HG03354 (cell line): ENCODE results near the gene MGAT4C.

ENCODE experiments used
- ATAC-seq: cut with Tn5 transposase; IDR thresholded peaks from one replicate; pipeline ENCODE4 v1.9.1; 2021; ENCODE audit warnings: mild to moderate bottlenecking; ENCODE audit not compliant: unreplicated experiment, poor library complexity, severe bottlenecking

Gene MGAT4C

DNA sequence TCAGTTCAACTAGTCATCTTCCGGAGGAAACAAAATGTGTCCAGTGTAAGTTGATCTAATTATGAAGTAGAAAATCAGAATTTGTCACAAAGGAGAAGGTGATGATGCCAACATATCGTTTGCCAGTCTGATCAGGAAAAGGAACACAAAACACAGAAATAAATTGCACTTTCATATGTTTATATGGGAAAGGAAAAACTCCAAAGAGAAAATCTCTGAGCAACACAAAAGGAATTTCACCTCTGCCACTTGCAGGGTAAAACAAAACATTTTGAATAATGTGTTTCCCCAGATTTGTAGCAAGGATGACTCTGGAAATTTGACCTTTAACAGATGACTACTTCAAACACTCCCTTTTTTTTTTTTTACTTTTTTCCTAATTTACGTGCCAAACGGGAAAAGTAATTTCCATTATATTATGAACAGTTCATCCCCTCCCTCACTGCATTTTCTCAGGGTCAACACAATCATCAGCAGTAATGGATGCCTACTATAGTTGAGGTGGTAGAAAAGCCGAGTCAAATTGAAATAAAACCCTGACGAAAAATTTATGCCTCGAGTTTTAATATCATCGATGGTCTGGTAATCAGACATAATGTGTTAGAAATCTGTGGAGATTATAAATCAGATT is 25.6 kb downstream of the MGAT4C start:
- ATAC-seq, result no peak

DNA sequence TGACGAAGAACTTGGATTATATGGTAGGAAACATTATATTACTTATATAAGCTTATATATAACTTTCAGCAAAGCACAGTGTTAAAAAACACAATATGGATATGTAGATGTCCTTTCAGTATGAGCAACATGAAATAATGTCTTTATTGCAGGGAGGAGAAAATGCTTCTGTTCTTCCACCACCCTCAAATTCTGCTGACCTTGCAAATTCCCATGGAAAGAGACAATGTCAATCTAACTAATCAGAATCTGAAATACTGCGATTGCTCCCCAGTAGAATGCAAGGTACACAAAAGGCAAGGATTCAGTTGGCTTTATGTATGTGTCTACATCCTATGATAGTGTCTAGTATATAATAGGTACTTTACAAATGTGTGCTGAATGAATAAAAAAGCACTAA is 26.4 kb downstream of the MGAT4C start:
- no peak for ATAC-seq

DNA sequence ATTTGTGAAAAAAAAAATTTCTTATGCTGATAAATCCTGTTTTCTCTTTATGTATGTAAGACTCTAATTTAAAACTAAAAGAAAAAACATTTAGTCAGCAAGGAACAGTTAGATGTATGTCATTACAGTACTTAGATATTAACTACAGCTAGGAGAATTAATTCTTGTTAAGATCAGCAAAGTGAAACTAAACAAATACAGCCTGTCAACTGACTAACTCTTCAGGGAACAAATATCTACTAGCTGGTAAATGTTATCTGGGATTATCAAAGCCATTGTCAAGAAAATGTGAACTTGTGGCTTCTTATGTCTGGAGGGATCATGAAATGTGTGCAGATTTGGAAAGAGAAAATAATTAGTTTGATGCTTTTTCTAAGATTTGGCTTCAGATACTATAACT is 27.5 kb downstream of the MGAT4C start:
- no peak for ATAC-seq

DNA sequence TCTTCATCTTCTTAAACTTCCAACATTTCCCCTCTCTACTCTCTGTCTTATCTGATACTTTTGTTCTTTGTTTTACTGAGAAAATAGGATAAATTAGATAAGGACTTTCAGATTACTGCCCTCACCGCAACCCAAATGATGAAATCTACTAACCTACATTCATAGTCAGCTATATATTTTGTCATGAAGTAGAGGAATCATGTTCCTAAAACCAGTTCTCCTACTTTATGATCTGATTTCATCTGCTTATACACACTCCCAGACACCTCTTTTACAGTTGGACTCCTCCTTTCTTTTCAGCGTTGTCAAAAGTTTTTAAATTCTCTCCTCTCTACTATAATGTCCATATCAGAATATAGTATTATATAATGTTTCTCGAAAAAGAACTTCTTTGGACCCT is 29.7 kb downstream of the MGAT4C start:
- ATAC-seq, result no peak

DNA sequence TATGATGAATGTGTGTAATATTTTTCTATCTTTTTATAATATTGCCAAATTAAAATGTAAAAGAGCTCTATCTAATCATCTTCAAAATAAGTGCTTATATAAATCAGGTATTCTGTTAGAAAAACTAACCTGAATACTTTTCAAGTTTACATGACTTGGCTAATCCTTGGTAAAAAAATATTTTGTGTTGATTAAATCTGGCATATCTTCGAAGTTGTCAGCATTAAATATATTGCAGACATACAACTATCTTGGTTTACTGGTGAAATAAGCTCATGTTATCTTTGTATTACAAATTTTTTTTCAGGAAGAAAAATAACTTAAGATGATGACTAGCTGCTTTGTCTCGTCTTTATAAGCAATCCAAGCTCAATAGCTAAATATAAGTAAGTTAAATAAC is 39.6 kb downstream of the MGAT4C start:
- ATAC-seq, result no peak

DNA sequence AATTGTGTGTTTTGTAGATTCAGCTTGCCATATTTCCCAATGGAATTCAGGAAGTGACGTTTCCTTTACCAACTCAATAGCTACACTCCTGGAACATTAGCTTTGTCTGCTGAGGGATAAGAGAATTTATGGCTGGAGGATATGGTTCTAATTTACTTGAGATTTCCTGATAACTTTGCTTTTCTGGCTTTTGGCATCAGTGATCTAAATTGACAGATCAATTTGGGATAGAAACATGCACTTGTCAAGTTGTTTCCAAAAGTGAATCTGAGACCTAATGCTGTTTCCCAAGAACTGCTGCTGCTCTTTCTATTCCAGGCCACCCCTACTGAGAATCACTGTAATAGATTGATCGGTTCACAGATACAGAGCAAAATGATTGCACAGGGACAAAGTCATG is 43.2 kb downstream of the MGAT4C start:
- ATAC-seq, result no peak

DNA sequence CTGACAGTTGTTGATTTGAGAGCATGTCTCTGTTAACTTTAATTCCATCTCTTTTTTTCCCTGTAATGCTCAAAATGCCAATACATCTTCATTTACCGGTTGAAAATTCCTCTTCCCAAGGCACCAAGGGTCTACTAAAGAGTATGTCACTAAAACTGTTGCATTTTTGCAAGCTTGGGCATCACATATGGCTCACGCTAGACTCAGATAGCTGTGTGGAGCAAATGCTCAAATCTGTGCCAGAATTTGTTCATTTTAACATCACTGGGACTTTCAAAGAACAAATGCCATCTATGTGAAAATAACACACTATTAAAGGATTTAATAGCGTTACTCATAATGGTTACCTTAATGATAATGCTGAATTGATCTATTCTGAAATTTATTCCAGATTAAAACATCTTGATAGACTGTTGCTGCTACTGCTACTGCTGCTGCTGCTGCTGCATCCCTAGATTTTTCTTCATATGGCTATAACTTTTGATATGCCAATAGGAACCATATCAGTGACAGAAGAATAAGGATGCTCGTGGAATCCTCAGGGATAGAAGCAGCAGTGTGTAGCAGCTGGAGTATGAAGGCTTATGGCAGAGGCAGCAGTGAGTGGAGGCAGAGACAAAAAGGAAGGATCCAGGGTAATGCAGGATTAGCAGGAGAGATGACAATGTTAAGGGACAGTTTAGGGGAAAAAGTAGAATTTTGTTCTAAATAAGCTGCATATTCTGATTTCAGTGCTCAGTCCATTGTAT is 57.3 kb downstream of the MGAT4C start:
- ATAC-seq, result no peak

DNA sequence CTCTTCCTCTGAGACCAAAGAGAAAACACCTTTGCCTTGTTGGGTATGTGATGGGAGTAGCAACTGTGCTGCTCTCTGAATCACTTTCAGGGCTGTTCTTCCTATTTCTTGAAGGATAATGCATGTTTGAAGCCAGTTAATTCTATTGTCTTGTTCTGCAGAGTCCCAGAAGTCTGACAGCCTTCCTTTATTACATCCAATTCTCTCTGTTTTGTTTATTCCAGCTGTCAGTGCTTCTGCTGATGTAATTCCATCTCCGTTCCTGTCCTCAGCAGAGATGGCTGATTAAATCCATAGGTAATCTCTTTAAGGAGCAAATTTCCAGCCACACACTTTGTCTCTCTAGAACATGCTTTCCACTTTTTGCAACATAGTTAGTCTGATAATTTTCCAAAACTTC is 59.7 kb downstream of the MGAT4C start:
- no peak for ATAC-seq

DNA sequence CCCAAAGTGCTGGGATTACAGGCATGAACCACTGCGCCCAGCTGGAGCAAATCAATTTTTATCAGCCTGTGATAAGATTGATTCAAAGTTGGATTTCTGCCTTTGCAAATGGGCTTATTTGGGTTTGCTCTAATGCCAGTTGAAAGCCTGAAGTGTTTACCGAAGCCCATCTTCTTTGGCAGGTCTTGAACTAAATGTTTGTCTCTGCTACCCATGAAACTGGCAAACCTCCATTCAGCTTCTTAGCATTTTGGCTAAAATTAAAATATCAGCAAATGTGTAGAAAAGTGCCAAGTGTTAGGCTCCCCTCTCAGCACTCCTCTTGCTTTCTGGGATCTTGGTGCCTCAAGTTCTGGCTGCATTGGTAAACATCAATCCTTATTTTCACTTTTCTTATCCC is 61.5 kb downstream of the MGAT4C start:
- ATAC-seq, result no peak

DNA sequence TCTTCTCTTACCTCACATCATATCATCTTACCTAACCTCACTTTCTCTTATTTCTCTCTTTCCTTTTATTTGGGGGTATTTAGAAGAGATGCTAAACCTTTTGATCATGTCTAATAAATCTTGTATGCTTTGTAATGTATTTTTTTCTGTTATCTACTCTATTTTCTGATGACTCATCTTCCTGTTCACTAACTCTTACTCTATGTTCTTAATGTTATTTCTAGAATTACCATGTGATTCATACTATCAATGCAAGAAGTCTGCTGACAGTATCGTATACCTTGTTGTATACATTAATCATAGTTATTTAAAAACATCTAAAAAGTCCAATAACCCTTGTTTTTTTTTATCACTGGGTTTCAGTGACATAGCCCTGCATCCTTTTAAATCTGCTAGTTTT is 62.3 kb downstream of the MGAT4C start:
- ATAC-seq, result no peak

DNA sequence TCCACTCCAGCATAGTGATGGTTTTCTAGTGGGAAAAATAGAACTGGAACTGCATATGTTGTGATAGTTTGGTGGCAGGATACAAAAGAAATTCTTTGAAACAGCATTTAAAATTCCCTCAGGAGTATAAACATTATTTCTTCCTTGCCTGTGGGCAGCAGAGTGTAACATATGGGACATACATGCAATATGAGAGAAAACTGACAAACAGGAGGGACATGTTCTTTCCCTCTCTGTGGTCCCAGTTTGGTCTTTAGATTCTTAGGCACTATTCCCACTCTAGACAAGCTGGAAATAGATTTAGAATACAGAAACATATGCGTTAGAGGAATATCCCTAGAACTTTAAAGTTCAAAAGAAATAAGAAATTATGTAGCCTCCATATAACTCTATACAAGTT is 68.0 kb downstream of the MGAT4C start:
- ATAC-seq, result no peak

DNA sequence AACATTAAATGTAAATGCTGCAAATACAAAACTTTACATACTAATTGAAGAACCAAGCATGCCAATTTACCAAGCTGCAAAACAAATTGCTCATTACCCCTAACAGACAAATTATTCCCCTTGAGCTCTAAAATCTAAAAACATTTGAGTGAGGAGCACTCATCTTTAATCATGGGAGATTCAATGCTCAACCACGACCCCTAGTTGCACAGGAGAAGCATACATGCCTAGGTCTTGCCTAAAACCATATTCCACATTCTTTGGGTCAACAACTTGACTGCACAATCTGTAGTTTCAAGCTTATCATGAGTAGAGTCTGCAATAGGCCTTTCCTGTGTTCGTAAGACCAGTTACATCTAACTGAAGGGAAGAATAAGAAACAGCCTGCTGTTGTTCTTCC is 69.7 kb downstream of the MGAT4C start:
- no peak for ATAC-seq

DNA sequence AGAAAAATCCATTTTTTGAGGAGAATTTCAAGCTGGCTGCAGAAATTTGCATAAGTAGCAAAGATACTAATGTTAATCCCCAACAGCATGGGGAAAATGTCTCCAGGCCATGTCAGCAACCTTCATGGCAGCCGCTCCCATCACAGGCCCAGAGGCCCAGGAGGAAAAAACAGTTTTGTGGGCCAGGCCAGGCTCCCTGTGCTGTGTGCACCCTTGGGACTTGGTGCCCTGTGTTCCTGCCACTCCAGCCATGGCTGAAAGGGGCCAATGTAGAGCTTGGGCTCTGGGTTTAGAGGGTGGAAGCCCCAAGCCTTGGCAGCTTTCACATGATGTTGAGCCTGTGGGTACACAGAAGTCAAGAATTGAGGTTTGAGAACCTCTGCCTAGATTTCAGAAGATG is 76.3 kb downstream of the MGAT4C start:
- ATAC-seq, result no peak

DNA sequence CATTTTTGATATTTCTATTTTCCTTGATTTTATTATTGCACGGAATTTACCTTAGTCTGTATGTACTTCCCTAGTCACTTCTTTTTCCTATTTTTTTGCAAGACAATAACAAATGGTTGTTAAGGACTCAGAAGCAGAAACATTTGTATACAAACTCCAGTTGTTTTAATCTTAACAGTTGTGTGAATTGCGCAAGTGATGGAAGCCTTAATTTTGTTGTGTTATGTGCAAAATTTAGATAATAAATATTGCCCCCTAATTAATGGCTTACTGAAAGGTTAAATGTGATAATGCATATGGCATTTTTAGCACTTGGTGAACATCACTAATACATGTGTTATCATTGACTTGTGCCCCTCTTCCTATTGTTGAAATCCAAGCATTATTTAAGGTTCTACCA is 82.0 kb downstream of the MGAT4C start:
- no peak for ATAC-seq

DNA sequence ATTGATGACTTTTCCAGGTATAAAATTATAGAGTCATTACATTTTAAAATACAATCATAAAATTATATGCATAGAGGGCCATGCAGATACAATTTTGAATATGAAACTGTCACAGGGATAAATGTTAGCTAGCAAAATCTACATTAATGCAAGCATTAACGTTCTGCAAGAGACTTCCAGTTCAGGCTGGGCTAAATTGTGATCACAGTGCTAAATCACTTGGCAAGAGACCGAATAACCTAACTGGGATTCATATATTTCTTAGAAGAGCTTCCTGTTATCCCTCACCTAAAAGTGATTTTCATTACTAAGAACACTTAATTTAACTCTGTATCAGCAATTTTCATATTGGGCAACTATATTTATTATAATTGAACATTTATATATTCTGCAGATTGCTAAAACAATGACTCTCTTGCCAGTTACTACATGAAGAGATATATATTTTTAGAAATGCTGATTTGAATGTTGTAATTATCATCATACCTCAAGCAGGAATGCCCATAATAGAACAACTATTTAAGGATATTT is 83.2 kb downstream of the MGAT4C start:
- ATAC-seq, result no peak

DNA sequence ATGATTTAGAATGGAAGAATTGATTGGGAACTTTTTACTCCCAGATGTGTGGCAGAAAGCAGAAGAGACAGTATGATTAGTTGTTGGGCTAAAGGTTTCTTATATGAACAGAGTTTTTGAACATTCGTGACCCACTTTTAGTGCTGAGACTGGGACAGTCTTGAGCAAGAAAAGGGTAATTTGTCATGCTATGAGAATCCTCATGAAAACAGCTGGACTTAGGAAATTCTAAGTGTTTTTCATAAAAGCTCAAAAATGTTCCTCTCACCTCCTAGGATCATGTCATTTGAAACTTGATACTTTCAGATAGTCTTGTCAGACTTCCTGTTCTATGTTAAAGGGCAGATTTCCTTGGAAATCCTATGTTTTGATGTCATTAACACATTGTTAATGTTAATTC is 86.1 kb downstream of the MGAT4C start:
- no peak for ATAC-seq

DNA sequence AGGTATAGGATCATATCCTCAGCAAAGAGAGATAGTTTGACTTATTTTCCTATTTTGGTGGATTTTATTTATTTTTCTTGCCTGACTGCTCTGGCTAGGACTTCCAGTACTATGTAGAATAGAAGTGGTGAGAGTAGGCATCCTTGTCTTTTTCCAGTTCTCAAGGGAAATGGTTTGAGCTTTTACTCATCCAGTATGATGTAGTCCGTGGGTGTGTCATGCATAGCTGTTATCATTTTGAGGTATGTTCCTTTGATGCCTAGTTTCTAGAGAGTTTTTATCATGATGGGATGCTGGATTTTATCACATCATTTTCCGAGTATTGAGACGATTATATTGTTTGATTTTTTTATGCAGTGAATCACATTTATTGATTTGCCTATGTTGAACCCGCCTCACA is 97.2 kb downstream of the MGAT4C start:
- ATAC-seq, result no peak

DNA sequence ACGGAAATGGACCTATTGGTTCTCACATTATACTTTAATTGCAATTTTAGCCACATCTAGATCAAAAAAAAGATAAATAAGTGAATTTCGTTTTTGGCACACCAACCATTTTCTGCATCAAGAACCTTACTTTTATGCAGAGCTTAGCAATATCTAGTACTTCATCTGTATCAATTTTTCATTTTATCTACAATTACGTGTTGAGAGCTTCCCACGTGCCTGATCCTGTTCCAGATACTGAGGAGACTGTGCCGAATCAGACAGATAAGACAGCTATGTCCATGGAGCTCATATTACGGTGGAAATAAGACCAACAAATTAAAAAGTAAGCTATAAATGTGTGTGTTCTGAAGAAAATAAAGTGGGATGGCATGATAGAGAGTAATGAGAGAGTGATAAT is 101.6 kb downstream of the MGAT4C start:
- no peak for ATAC-seq

DNA sequence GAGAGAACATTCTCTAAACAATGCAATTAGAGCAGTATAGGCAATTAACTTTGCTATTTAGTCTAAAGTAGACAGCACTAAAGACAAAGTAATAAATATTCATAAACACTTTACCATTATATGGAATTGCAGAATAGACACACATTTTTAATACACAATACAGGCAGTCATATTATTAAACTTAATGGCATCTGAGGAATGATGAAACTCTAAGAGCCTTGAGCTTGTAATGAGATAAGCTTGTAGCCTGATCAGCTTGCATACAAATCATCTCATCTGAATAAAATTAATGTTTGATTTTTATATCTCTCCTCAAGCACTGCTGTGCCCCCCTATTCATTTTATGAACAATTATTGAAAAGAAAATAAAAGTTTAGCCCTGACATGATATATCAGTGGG is 107.6 kb downstream of the MGAT4C start:
- no peak for ATAC-seq

DNA sequence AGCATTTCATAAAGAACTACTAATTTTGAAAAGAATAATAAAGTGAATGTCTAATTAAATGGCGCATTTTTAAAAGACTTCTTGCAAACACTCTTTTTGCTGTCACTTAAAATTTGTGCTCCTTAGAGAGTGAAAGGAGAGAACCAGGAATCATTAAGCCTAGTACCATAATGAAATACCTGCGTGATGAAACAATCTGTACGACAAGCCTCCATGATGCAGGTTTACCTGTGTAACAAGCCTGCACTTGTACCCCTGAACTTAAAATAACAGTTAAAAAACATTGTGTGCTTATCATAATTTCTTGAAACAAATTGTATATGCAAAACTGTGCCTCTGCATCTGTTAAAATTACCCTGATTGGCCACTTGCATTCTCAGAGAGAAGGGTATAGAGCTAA is 108.1 kb downstream of the MGAT4C start:
- no peak for ATAC-seq

DNA sequence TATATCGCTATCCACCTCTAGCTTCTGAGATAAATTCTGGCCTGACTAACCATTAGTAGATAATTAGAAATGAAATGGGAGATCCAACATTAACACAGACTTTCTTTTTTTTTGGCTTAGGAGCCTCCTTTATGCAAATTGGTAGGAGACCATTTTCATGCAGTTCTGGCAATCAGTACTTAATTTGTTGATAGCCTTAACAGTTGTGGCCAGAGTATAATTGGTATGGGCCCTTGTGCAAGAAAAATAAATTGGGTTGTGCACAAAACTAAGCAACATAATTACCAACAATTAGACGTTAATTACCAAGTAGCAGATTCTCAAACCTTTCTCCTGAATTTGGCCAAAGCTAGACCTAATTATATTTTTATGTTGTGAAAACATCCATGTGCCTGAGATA is 111.0 kb downstream of the MGAT4C start:
- ATAC-seq, result no peak

DNA sequence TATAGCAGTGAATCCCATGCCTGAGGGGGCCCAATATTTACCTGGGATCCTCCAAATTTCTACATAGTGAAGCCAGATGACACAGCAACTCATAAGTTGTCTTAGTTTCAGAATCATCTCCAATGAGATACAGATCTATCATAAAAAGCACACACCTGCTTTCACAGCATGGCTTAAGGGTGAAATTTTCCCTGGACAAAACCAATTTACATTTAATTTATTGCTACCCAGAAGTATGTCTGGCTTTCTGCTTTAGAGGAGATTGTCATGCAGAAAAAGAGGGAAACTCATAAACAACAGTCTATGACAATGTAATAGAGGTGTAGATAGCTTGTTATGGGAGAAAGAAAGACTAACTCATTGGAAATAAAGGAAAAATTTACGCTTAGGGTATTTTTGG is 113.0 kb downstream of the MGAT4C start:
- ATAC-seq, result no peak
